Trophoblast cell (in vitro differentiated cells and primary cell): ENCODE measurements around the gene KSR1.

Source experiments
- DNase-seq, 2 donors: peaks; one replicate each; pipeline ENCODE4 v3.0.0-alpha.2; 2016
- H2AFZ ChIP-seq: 2 replicates; pipeline ENCODE4 v1.6.1; 2013; ENCODE audit warnings: low read length, moderate library complexity, mild to moderate bottlenecking; ENCODE audit not compliant: insufficient read depth, poor library complexity
- H2AK5ac ChIP-seq: 2 replicates; pipeline ENCODE4 v1.6.1; 2013; ENCODE audit warnings: mild to moderate bottlenecking, low read length
- H2BK120ac ChIP-seq: 2 replicates; pipeline ENCODE4 v1.6.1; 2013; ENCODE audit warnings: low read length, mild to moderate bottlenecking, moderate library complexity; ENCODE audit not compliant: insufficient read depth, poor library complexity
- H2BK12ac ChIP-seq: 2 replicates; pipeline ENCODE4 v1.6.1; 2013; ENCODE audit warnings: mild to moderate bottlenecking, low read length, moderate library complexity
- H2BK5ac ChIP-seq: 2 replicates; pipeline ENCODE4 v1.6.1; 2013; ENCODE audit warnings: low read length, low read depth, moderate library complexity, mild to moderate bottlenecking; ENCODE audit not compliant: poor library complexity
- H3K14ac ChIP-seq: 2 replicates; pipeline ENCODE4 v1.6.1; 2013; ENCODE audit warnings: mild to moderate bottlenecking, low read length
- H3K18ac ChIP-seq: 2 replicates; pipeline ENCODE4 v1.6.1; 2013; ENCODE audit warnings: mild to moderate bottlenecking, low read length
- H3K23ac ChIP-seq: 2 replicates; pipeline ENCODE4 v1.6.1; 2013; ENCODE audit warnings: low read length
- H3K27ac ChIP-seq: 2 replicates; pipeline ENCODE4 v1.5.1; 2013; ENCODE audit warnings: low read depth, mild to moderate bottlenecking, inconsistent platforms, low read length, moderate library complexity
- H3K27me3 ChIP-seq: 2 replicates; pipeline ENCODE4 v1.6.1; 2013; ENCODE audit warnings: inconsistent platforms, mild to moderate bottlenecking, low read length, moderate library complexity; ENCODE audit not compliant: insufficient read depth
- H3K36me3 ChIP-seq, 2 experiments: 1 replicate in 1 of 2; 2 replicates in 1 of 2; pipeline ENCODE4 v1.6.1; 2013; ENCODE audit warnings: low read length in 2 of 2, mild to moderate bottlenecking in 2 of 2, moderate library complexity in 1 of 2; ENCODE audit not compliant: insufficient read depth in 2 of 2, control insufficient read depth in 1 of 2
- H3K4ac ChIP-seq: 2 replicates; pipeline ENCODE4 v1.6.1; 2013; ENCODE audit warnings: low read depth, mild to moderate bottlenecking, low read length, moderate library complexity
- H3K4me1 ChIP-seq, 2 experiments: 1 replicate in 1 of 2; 2 replicates in 1 of 2; pipeline ENCODE4 v1.6.1; 2013; ENCODE audit warnings: low read length in 2 of 2, mild to moderate bottlenecking in 2 of 2, moderate library complexity in 1 of 2; ENCODE audit not compliant: insufficient read depth in 2 of 2, control insufficient read depth in 1 of 2
- H3K4me2 ChIP-seq: 2 replicates; pipeline ENCODE4 v1.6.1; 2013; ENCODE audit warnings: inconsistent platforms, mild to moderate bottlenecking, low read length, moderate library complexity
- H3K4me3 ChIP-seq: 2 replicates; pipeline ENCODE4 v1.5.1; 2013; ENCODE audit warnings: mild to moderate bottlenecking, low read depth, low read length, inconsistent platforms
- H3K79me1 ChIP-seq: one replicate; pipeline ENCODE4 v1.6.1; 2013; ENCODE audit warnings: low read length
- H3K79me2 ChIP-seq: 2 replicates; pipeline ENCODE4 v1.6.1; 2013; ENCODE audit warnings: low read length, mild to moderate bottlenecking; ENCODE audit not compliant: control insufficient read depth, insufficient read depth, poor library complexity
- H3K9ac ChIP-seq: 2 replicates; pipeline ENCODE4 v1.6.1; 2013; ENCODE audit warnings: mild to moderate bottlenecking, low read length
- H3K9me3 ChIP-seq: 2 replicates; pipeline ENCODE4 v1.6.1; 2013; ENCODE audit warnings: low read depth, mild to moderate bottlenecking, control low read depth, inconsistent platforms, low read length; ENCODE audit not compliant: insufficient read depth
- H4K12ac ChIP-seq: 2 replicates; pipeline ENCODE4 v1.6.1; 2013; ENCODE audit warnings: low read depth, mild to moderate bottlenecking, low read length, moderate library complexity
- H4K8ac ChIP-seq: 2 replicates; pipeline ENCODE4 v1.6.1; 2013; ENCODE audit warnings: low read depth, mild to moderate bottlenecking, low read length, moderate library complexity
- H4K91ac ChIP-seq: one replicate; pipeline ENCODE4 v1.6.1; 2013; ENCODE audit warnings: low read depth, mild to moderate bottlenecking, low read length, moderate library complexity
- WGBS: extraction: QIAGEN DNeasy Blood & Tissue Kit; methylation state at CpG from one replicate; pipeline ENCODE4 v1.1.7; 2013; ENCODE audit warnings: missing lambda C conversion rate; ENCODE audit not compliant: insufficient read length, insufficient coverage; ENCODE audit errors: extremely low coverage; 5-methylcytosine and 5-hydroxymethylcytosine counted together

The KSR1 gene

GRCh38 chr17:27597188-27597580, 140.9 kb downstream of the KSR1 start:
- peaks cover 39% of the 10 kb centered on the region in 2 experiments for H3K36me3 ChIP-seq
- H3K4me3 ChIP-seq, result no peak overlapping the region
- no peak overlapping the region for H4K91ac ChIP-seq
- no peaks in the 10 kb centered on the region for H3K79me2 ChIP-seq
- H2BK12ac ChIP-seq, result no peak overlapping the region
- no peaks in the 10 kb centered on the region for H3K27me3 ChIP-seq
- H3K79me1 ChIP-seq, result no peaks in the 10 kb centered on the region
- no peak overlapping the region for H3K18ac ChIP-seq
- H4K8ac ChIP-seq, result no peak overlapping the region
- H3K14ac ChIP-seq, result no peak overlapping the region
- no peak overlapping the region for H3K27ac ChIP-seq
- no peaks in the 10 kb centered on the region for H3K4me1 ChIP-seq
- no peak overlapping the region for H3K23ac ChIP-seq
- H2AFZ ChIP-seq, result no peak overlapping the region
- H2AK5ac ChIP-seq, result no peak overlapping the region
- no peak overlapping the region for H3K4me2 ChIP-seq
- WGBS, result no CpG with 5 or more reads among the region's 10 CpGs
- no peak for DNase-seq
- H2BK5ac ChIP-seq, result no peak overlapping the region
- H4K12ac ChIP-seq, result no peak overlapping the region
- H3K4ac ChIP-seq, result no peak overlapping the region
- H2BK120ac ChIP-seq, result no peak overlapping the region
- no peak overlapping the region for H3K9ac ChIP-seq
- no peaks in the 10 kb centered on the region for H3K9me3 ChIP-seq

- no peak overlapping the region for H3K4ac ChIP-seq
- no peak overlapping the region for H2BK12ac ChIP-seq
- H3K79me1 ChIP-seq, result no peaks in the 10 kb centered on the region
- H2BK5ac ChIP-seq, result no peak overlapping the region
- no peak overlapping the region for H3K4me2 ChIP-seq
- WGBS, result no CpG with 5 or more reads among the region's 5 CpGs
- no peak for DNase-seq
- H4K91ac ChIP-seq, result no peak overlapping the region
- H3K36me3 ChIP-seq, result peaks cover 34% of the 10 kb centered on the region in 2 experiments
- H3K27me3 ChIP-seq, result no peaks in the 10 kb centered on the region
- no peak overlapping the region for H2AFZ ChIP-seq
- no peaks in the 10 kb centered on the region for H3K4me1 ChIP-seq
- H3K23ac ChIP-seq, result no peak overlapping the region
- H3K79me2 ChIP-seq, result no peaks in the 10 kb centered on the region
- no peak overlapping the region for H3K27ac ChIP-seq
- no peak overlapping the region for H3K9ac ChIP-seq
- no peak overlapping the region for H4K12ac ChIP-seq
- no peak overlapping the region for H2BK120ac ChIP-seq
- no peak overlapping the region for H4K8ac ChIP-seq
- no peak overlapping the region for H2AK5ac ChIP-seq
- H3K14ac ChIP-seq, result no peak overlapping the region
- no peaks in the 10 kb centered on the region for H3K9me3 ChIP-seq
- H3K18ac ChIP-seq, result no peak overlapping the region
- no peak overlapping the region for H3K4me3 ChIP-seq
These were observed 141.6 kb downstream of the KSR1 start for GRCh38 chr17:27597783-27598320.

GRCh38 chr17:27598337-27599050, 142.2 kb downstream of the KSR1 start:
- Histone ChIP-seq H2BK5ac (no peak overlapping the region), H3K79me2 (no peaks in the 10 kb centered on the region), H3K79me1 (no peaks in the 10 kb centered on the region), H3K4ac (no peak overlapping the region), H3K23ac (no peak overlapping the region), H3K4me1 (no peaks in the 10 kb centered on the region), H3K14ac (no peak overlapping the region), H3K4me2 (no peak overlapping the region), H3K27me3 (no peaks in the 10 kb centered on the region), H3K18ac (no peak overlapping the region), H3K9me3 (no peaks in the 10 kb centered on the region), H4K8ac (no peak overlapping the region), H3K27ac (no peak overlapping the region), H2AFZ (no peak overlapping the region), H4K12ac (no peak overlapping the region), H3K36me3 (peaks cover 28 to 29% of the 10 kb centered on the region in 2 experiments), H2BK12ac (peak overlapping the region; percentile 6), H2BK120ac (no peak overlapping the region), H2AK5ac (peak overlapping the region; percentile 4), H3K4me3 (no peak overlapping the region), H3K9ac (no peak overlapping the region), H4K91ac (no peak overlapping the region)
- no CpG with 5 or more reads among the region's 17 CpGs for WGBS
- DNase-seq, result no peak

- Histone ChIP-seq H4K8ac (no peak overlapping the region), H3K4ac (no peak overlapping the region), H3K79me2 (no peaks in the 10 kb centered on the region), H4K12ac (no peak overlapping the region), H2BK12ac (no peak overlapping the region), H4K91ac (no peak overlapping the region), H3K27ac (no peak overlapping the region), H3K4me3 (no peak overlapping the region), H3K23ac (no peak overlapping the region), H3K27me3 (no peaks in the 10 kb centered on the region), H2AFZ (no peak overlapping the region), H2BK5ac (no peak overlapping the region), H2BK120ac (no peak overlapping the region), H3K36me3 (peaks cover 38 to 39% of the 10 kb centered on the region in 2 experiments), H3K4me2 (no peak overlapping the region), H3K79me1 (no peaks in the 10 kb centered on the region), H3K9me3 (no peaks in the 10 kb centered on the region), H3K14ac (no peak overlapping the region), H3K9ac (no peak overlapping the region), H3K4me1 (no peaks in the 10 kb centered on the region), H3K18ac (no peak overlapping the region), H2AK5ac (no peak overlapping the region)
- no CpG with 5 or more reads among the region's 8 CpGs for WGBS
- peak; percentile 84 to 88 for DNase-seq
These were observed 144.2 kb downstream of the KSR1 start for GRCh38 chr17:27600471-27600870.
